GM20431 (cell line): ENCODE data around the gene ATXN1.

Source experiments
- in situ Hi-C: fragments of 300-500 bp; cut with MseI, MboI; formaldehyde crosslinking; loops from one replicate; pipeline ENCODE4 v1.15.0; 2020; ENCODE audit warnings: low sequenced_read_pairs; ENCODE audit not compliant: unreplicated experiment

The ATXN1 gene

GRCh38 chr6:16729183-16729691 is 32.0 kb downstream of the ATXN1 start:
- in situ Hi-C loops = no loop called here

GRCh38 chr6:16728513-16729182 is 32.6 kb downstream of the ATXN1 start:
- in situ Hi-C loops = no loop called here

GRCh38 chr6:16727996-16728395 is 33.3 kb downstream of the ATXN1 start:
- in situ Hi-C loops = no loop called here

GRCh38 chr6:16725145-16725864 is 36.0 kb downstream of the ATXN1 start:
- in situ Hi-C loops = no loop called here

- in situ Hi-C loops = no loop called here
Measured at GRCh38 chr6:16723826-16724225, 37.4 kb downstream of the ATXN1 start.

GRCh38 chr6:16723402-16723801 is 37.9 kb downstream of the ATXN1 start:
- in situ Hi-C loops = no loop called here

- in situ Hi-C loops = no loop called here
Measured at GRCh38 chr6:16722630-16723029, 38.6 kb downstream of the ATXN1 start.

- in situ Hi-C loops = no loop called here
Measured at GRCh38 chr6:16721977-16722376, 39.3 kb downstream of the ATXN1 start.

- in situ Hi-C loops = no loop called here
Measured at GRCh38 chr6:16720861-16721260, 40.4 kb downstream of the ATXN1 start.

- in situ Hi-C loops = no loop called here
Measured at GRCh38 chr6:16719488-16719887, 41.8 kb downstream of the ATXN1 start.

GRCh38 chr6:16718356-16718755 is 42.9 kb downstream of the ATXN1 start:
- in situ Hi-C loops = no loop called here

- in situ Hi-C loops = no loop called here
Measured at GRCh38 chr6:16717275-16717942, 43.9 kb downstream of the ATXN1 start.

- in situ Hi-C loops = no loop called here
Measured at GRCh38 chr6:16716321-16716858, 44.9 kb downstream of the ATXN1 start.

GRCh38 chr6:16713597-16713996 is 47.7 kb downstream of the ATXN1 start:
- in situ Hi-C loops = no loop called here

- in situ Hi-C loops = no loop called here
Measured at GRCh38 chr6:16712931-16713484, 48.3 kb downstream of the ATXN1 start.

GRCh38 chr6:16712255-16712930 is 48.9 kb downstream of the ATXN1 start:
- in situ Hi-C loops = no loop called here

GRCh38 chr6:16711546-16712254 is 49.6 kb downstream of the ATXN1 start:
- in situ Hi-C loops = no loop called here

GRCh38 chr6:16706911-16707783 is 54.1 kb downstream of the ATXN1 start:
- in situ Hi-C loops = no loop called here
